Limb (tissue), 2 donors: ENCODE measurements around the gene CD47.

Source experiments
- DNase-seq, 2 donors: peaks; one replicate each; pipeline ENCODE4 v3.0.0-alpha.2; 2016; ENCODE audit errors: extremely low spot score in 2 of 2

Gene CD47

DNA sequence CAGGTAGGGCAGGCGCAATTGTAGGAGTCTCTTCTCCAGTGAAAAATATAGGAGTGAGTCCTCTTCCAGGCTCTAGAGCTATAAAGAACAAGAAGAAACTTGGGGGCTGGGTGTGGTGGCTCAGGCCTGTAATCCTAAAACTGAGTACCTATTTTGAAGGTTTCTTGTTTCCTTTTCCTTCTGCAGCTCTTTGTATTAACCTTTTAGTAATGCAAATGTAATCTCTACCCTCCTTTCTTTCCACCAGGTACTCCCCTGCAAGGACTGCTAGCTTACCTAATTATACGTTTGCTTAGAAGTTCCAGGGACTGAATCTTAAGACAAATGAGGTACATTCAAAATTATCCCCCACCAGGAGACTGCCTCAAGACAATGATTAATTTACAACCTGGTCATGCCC lies 75.9 kb downstream of the CD47 start:
- DNase-seq = no peak

DNA sequence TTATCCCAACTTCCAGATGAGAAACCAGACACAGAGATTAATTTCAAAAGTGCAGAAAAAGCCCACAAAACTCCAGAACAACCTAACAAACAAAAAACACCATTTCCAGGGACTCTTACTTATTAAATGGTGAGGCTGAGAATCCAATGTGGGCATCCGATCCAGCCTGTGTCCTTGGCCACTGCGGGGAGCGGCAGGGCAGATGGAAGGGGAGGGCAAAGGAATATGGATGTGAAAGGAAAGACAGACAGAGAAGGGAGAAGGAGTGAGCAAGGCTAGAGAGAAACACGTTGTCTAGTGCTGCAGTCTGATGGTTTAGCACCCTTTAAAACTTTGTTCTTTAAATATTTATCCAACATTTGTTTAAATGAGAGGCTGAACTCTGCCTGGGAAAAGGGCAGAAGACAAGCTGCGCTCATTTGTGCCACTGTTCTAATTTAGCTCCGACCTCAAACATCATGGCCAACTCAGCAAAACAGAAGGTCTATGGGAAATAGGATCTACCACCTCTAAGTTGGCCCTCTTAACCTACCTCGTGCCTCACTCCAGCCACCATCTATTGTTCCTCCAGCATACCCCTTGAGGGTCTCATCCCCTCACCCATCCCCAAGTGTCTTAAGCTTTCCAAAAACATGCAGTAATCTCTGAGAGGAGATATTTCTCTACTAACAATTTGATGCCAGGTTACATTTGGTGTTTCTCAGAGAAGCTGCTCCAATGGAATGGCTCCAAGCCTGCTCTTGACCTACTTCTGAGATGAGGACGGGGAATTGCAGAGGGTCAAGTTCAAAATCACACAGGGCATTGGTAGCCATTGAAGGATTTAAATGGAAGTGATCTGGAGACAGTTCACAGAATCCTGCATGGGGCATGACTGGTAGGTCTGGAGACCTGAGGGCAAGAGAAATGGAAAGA lies 77.4 kb downstream of the CD47 start:
- DNase-seq = no peak

- no peak for DNase-seq
Measured at GRCh38 chr3:108012304-108012703, 78.5 kb downstream of the CD47 start.

DNA sequence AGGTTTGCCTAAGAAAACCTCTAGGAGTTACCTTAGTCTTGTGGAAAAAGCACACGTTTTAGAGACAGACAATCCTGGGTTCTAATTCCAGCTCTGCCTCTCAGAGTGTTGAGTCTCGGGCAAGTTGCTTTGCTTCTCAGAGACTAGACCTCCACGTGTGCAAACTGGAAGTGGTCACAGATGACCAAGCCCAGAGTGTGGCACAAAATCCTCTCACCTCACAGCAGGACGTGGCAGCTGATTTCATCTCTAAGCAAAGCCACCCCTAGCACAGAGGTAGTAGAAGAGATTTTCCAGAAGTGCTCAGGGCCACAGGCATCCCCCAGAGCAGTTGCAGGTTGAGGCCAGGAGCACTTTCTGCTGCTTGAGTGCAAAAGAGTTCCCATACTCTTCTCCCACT lies 79.2 kb downstream of the CD47 start:
- DNase-seq = no peak

DNA sequence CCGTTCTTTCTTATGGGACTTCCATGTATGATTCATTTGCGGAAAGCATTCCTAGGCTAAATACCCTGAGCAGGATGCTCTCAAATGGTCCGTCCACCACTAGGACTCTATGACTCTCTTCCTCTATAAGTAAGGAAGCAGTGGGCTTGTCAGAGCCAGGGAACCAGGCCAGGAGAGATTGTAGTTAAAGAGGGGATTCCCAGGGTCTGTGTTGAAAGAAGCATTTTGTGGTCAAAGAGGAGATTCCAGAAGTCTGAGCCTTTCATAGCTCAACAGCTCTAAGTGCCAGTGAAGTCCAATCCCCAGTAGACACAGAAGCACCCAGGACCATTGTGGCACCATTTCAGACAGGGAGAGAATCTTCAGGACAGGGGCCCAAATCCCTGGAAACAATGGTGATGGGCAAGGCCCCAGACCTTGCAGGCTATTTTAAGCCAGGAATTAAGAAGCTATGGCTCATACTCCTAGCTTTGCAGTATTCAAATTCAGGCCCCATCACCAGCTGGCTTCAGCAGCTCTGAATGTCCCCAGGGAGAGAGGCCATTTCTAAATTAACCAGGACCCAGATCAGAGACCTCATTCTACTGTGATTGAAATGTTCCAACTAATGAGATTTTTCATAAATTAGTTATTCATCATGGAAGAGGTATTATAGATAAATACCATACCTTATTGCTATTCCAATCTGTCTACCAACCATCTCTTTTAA lies 81.7 kb downstream of the CD47 start:
- no peak for DNase-seq

GRCh38 chr3:108008106-108008505 lies 82.7 kb downstream of the CD47 start:
- DNase-seq = no peak

- DNase-seq = peak in 1 of 2 donors; percentile 73
Measured at GRCh38 chr3:108006881-108007331, 83.9 kb downstream of the CD47 start.

DNA sequence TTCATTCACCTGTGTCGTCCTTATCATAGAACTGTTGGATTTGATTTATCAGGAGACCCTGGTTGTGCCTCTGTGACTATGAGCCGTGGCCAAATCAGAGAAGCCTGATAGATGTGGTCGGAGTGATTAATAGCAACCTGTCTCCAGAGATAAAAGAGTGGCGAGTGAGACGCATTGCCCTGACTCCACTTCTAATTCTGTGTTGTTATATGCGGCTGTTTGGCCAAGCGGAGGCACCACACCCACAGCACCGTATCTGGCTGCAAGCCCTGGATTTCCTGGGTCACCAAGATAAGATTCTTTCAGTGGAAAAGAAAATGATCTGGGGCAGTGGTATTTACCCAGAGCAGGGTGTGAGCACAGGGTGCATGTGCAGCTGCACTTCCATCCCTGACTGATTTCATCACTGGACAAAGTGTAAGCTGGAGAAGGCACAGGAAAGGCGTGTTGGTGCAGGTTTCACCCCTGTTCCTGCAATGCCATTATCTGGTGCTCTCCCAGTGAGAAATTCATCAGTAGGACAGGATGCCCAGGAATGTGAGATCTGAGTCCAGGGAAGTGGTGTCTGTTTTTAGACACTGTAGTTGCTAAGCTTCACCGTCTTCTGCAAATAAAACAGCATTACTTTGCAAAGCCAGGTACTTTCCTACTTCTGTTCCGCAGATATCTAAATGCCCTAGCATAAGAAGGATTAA lies 84.6 kb downstream of the CD47 start:
- DNase-seq = peak in 1 of 2 donors; percentile 36

DNA sequence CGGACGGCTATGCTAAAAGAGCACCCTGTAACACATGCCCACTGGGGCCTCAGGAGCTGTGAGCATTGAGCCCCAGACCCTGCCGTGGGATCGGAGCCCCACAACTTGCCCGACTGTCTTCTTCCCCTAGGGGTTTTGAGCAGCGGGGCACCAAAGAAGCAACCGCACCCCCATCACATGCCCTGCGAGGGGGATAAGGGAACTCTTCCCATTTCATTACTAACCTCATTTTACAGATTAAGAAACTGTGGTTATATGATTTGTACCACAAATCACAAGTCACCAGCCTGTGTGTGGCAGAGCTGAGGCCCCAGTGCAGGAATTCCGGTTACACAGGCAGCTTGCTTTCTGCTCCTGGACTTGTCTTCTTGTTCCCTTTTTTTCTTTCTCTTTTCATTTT lies 86.2 kb downstream of the CD47 start:
- DNase-seq = no peak

GRCh38 chr3:108001457-108001856 lies 89.4 kb downstream of the CD47 start:
- DNase-seq = no peak

DNA sequence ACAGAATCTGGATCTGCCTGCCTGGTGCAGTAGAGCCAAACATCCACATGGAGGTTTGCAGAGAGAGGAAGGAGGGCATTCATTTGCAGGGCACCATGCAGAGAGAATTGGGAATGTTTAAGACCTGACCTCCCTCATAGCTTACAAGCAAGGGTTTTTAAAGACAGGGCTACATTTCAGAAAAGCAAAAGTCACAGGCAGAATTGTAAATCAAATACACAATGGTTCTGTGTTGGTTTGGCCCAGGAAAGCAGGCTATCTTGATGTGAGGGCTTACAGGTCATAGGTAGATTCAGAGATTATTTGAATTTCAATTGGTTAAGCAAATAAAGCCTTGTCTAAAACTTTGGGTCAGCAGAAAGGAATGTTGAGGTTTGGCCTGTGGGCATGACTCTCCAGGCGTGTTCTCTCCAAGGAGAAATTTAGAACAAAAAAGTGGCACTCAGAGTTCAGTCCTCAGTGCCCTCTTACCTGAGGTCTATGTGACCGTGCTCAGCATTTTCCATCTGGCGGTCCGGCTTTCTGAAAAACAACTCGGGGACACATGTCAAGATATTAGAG lies 91.5 kb downstream of the CD47 start:
- DNase-seq = no peak

GRCh38 chr3:107997671-107998070 lies 93.2 kb downstream of the CD47 start:
- DNase-seq = no peak

DNA sequence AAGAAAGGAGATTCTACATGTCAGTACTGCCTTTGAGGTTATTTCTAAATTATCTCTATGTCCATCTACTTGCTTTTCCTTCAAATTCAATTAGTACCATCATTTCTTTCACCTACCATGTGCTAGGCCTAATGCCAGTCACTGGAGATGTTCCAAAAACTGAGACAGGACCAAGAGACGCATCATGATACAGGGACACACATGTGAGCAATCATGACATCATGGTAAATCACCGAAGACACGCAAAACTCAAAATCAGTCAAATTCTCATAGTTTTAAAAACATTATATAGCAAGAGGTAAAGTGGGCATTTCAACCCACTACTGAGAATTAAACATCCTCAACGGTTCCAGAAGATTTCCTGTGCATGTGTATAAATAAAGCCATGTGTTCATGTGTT lies 95.0 kb downstream of the CD47 start:
- no peak for DNase-seq

DNA sequence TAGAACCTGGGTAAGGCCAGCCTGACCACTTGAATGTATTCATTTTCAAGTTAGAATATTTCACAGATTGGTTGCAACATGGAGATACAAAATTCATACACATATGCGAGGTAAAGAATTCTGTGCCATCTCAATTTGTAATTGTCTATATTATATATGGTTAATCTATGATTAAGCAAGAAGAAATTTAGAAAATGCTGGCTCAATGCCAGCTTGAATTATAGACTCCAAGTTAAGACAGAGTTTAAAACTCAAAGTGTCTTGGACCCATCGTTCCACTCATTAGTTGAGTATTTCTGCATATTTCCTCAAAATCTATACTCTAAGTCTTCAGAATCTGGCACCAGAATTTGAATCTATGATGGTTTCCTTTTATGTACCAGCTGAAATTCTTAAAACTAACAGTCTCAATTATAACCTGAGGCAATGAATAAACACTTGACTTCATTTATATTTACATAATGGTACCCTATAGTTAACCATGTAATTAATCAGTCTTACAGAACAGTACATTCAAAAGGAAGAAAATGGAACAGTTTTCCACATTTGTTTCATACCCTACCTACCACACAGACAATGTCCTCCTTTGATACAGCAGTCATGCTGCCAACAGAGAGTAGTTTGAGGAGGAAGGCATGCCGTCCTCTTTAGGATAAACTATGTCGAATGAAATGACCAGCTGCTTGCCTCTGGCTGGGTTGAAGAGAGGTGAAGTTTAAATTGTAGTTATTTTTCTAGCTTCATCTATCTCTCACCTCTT lies 95.7 kb downstream of the CD47 start:
- DNase-seq = no peak

DNA sequence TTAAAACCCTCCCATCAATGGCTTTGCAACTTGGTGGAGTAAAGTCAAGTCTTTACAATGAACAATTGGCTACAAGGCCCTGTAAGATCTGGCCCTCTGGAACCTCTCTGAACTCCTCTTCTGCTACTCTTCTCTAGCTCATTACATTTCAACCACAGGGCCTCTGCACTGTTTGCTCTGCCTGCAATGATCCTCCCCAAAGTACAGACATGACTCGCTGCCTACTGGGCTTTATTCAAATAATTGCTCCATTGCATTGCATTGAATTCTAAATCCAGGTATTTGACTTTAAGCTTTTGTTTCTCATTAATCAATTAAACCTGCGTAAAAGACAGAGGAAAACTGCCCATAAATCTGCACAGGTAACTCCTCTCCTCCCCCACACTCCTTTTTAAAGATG lies 96.7 kb downstream of the CD47 start:
- DNase-seq = no peak

DNA sequence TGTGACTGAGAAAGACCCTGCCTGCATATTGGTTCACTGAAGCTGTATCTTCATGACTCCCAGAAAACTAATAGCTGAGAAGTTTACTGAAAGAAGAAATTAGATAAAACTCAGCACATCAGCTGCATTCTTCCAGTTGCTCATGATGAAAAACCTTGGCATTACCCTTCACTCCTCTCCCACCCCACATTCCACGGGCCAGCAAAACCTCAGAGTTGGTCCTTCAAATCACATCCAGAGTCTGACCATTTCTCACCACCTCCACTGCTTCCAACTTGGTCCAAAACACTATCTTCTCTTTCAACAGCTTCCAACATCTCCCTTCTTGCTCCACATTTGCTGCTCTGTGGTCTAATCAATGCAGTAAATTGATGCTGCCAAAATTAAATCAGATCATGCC lies 97.1 kb downstream of the CD47 start:
- no peak for DNase-seq
